Measurements from ENCODE around the gene GDI2. TPM values are rescaled to one million over a fixed set of nuclear protein-coding genes. Genes with fewer than 3 reads are reported as not detected.

GDI2 gene
- total and polyA plus RNA-seq, 4 donors, result 103 to 190 (median 155) TPM

DNA sequence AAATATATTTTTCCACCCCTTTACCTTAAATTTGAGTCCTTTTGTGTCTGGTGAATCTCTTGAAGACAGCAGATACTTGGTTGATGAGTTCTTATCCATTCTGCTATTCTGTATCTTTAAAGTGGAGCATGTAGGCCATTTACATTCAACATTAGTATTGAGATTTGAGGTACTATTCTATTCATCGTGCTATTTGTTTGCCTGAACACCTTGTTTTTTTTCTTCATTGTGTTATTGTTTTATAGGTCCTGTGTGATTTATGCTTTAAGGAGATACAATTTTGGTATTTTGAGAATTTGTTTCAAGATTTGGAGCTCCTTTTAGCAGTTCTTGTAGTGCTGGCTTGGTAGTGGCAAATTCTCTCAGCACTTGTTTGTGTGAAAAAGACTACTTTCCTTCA, 29.9 kb downstream of the GDI2 start:
- H3K27me3 ChIP-seq (ENCODE audit: control insufficient read depth in 4 of 4, insufficient read depth in 4 of 4, low read length in 3 of 4), result no peaks in the 10 kb centered on the region
- 99% methylated on average over 1 of the region's 1 CpG for WGBS
- no peak overlapping the region for H3K9ac ChIP-seq (ENCODE audit: low read depth in 1 of 2, low read length in 2 of 2)
- H3K4me1 ChIP-seq (ENCODE audit: control insufficient read depth in 4 of 4, insufficient read depth in 4 of 4, low read length in 3 of 4), result peaks cover 0 to 2% (median 0%) of the 10 kb centered on the region in 4 donors
- no peak overlapping the region for H3K4me3 ChIP-seq (ENCODE audit: low read depth in 1 of 3, low read length in 3 of 3)
- DNase-seq (ENCODE audit: low spot score), result no peak
- no peaks in the 10 kb centered on the region for H3K9me3 ChIP-seq (ENCODE audit: control insufficient read depth in 4 of 4, low read length in 3 of 4)
- peaks cover 13 to 57% (median 38%) of the 10 kb centered on the region in 4 donors for H3K36me3 ChIP-seq (ENCODE audit: control insufficient read depth in 4 of 4, insufficient read depth in 3 of 4, low read depth in 1 of 4, low read length in 3 of 4)
- H3K27ac ChIP-seq (ENCODE audit: low read depth in 1 of 2, low read length in 2 of 2), result no peak overlapping the region
- TF ChIP-seq, protein P1, sequence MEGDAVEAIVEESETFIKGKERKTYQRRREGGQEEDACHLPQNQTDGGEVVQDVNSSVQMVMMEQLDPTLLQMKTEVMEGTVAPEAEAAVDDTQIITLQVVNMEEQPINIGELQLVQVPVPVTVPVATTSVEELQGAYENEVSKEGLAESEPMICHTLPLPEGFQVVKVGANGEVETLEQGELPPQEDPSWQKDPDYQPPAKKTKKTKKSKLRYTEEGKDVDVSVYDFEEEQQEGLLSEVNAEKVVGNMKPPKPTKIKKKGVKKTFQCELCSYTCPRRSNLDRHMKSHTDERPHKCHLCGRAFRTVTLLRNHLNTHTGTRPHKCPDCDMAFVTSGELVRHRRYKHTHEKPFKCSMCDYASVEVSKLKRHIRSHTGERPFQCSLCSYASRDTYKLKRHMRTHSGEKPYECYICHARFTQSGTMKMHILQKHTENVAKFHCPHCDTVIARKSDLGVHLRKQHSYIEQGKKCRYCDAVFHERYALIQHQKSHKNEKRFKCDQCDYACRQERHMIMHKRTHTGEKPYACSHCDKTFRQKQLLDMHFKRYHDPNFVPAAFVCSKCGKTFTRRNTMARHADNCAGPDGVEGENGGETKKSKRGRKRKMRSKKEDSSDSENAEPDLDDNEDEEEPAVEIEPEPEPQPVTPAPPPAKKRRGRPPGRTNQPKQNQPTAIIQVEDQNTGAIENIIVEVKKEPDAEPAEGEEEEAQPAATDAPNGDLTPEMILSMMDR (IDR thresholded peaks at IDR 0.05; ENCODE audit: low read depth, low read length, missing input control), result no peak
- TF ChIP-seq HNF4A (conservative IDR thresholded peaks at IDR 0.05) (no peak), GABPA (IDR thresholded peaks at IDR 0.05 in 1 of 2, conservative IDR thresholded peaks at IDR 0.05 in 1 of 2) (no peak), NR2F2 (IDR thresholded peaks at IDR 0.05) (no peak), FOXA2 (IDR thresholded peaks at IDR 0.05) (no peak), JUND (IDR thresholded peaks at IDR 0.05) (no peak), EGR1 (IDR thresholded peaks at IDR 0.05; ENCODE audit: low read depth in 2 of 2) (no peak), TAF1 (conservative IDR thresholded peaks at IDR 0.05) (no peak), SP1 (IDR thresholded peaks at IDR 0.05) (no peak), RXRA (IDR thresholded peaks at IDR 0.05) (no peak), YY1 (IDR thresholded peaks at IDR 0.05) (no peak), HNF4G (IDR thresholded peaks at IDR 0.05) (no peak), FOXA1 (IDR thresholded peaks at IDR 0.05) (no peak), RAD21 (IDR thresholded peaks at IDR 0.05) (no peak)
- TF ChIP-seq, protein P2, sequence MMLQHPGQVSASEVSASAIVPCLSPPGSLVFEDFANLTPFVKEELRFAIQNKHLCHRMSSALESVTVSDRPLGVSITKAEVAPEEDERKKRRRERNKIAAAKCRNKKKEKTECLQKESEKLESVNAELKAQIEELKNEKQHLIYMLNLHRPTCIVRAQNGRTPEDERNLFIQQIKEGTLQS (IDR thresholded peaks at IDR 0.05), result no peak
- TF ChIP-seq, protein P3, sequence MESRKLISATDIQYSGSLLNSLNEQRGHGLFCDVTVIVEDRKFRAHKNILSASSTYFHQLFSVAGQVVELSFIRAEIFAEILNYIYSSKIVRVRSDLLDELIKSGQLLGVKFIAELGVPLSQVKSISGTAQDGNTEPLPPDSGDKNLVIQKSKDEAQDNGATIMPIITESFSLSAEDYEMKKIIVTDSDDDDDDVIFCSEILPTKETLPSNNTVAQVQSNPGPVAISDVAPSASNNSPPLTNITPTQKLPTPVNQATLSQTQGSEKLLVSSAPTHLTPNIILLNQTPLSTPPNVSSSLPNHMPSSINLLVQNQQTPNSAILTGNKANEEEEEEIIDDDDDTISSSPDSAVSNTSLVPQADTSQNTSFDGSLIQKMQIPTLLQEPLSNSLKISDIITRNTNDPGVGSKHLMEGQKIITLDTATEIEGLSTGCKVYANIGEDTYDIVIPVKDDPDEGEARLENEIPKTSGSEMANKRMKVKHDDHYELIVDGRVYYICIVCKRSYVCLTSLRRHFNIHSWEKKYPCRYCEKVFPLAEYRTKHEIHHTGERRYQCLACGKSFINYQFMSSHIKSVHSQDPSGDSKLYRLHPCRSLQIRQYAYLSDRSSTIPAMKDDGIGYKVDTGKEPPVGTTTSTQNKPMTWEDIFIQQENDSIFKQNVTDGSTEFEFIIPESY (IDR thresholded peaks at IDR 0.05), result no peak
- TF ChIP-seq, protein P4, sequence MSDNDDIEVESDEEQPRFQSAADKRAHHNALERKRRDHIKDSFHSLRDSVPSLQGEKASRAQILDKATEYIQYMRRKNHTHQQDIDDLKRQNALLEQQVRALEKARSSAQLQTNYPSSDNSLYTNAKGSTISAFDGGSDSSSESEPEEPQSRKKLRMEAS (IDR thresholded peaks at IDR 0.05), result no peak
- TF ChIP-seq, protein P5, sequence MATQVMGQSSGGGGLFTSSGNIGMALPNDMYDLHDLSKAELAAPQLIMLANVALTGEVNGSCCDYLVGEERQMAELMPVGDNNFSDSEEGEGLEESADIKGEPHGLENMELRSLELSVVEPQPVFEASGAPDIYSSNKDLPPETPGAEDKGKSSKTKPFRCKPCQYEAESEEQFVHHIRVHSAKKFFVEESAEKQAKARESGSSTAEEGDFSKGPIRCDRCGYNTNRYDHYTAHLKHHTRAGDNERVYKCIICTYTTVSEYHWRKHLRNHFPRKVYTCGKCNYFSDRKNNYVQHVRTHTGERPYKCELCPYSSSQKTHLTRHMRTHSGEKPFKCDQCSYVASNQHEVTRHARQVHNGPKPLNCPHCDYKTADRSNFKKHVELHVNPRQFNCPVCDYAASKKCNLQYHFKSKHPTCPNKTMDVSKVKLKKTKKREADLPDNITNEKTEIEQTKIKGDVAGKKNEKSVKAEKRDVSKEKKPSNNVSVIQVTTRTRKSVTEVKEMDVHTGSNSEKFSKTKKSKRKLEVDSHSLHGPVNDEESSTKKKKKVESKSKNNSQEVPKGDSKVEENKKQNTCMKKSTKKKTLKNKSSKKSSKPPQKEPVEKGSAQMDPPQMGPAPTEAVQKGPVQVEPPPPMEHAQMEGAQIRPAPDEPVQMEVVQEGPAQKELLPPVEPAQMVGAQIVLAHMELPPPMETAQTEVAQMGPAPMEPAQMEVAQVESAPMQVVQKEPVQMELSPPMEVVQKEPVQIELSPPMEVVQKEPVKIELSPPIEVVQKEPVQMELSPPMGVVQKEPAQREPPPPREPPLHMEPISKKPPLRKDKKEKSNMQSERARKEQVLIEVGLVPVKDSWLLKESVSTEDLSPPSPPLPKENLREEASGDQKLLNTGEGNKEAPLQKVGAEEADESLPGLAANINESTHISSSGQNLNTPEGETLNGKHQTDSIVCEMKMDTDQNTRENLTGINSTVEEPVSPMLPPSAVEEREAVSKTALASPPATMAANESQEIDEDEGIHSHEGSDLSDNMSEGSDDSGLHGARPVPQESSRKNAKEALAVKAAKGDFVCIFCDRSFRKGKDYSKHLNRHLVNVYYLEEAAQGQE (IDR thresholded peaks at IDR 0.05), result no peak
